ENCODE results near the gene UGT1A3. TPM values are rescaled to one million over a fixed set of nuclear protein-coding genes. Genes with fewer than 3 reads are reported as not detected.

UGT1A3 gene
- total and polyA plus RNA-seq, 2 donors (not counting 1 experiment from before 2014, with no cell fraction given), result not detected

DNA sequence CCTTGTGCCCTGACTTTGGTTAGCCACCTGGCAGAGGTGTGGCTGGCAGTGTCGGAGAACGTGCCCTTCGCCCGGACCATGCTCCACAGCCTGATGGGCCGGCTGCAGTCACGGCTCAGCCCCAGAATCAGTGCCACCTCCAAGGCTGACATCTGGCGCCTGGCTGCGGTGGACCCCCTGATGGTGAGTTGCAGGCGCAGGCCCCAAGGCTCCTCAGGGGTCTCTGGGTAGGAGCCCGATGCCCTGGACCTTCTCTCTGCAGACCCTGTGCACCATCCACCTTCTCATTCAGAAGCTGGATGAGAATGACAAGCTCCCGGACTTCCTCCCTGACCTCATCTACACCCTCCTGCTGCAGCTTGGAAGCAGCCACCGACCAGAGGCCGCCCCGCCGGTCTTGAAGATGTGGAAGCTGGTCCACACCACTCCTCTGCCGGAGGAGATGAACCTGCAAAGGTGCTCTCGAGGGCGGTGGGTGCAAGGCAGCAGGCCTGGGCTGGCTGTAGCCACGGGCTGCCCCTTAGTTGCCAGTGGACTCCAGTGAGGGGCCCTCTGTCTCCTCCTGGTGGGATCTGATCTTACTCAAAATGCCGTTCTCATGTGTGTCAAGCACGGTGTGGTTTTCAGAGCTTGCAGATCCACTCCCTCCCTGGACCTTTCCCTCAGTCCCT lies 93.4 kb downstream of the UGT1A3 start:
- Histone ChIP-seq H3K27ac (ENCODE audit: low read length in 2 of 2) (no peak overlapping the region), H3K9ac (ENCODE audit: low read length) (no peak overlapping the region), H3K36me3 (replicated peaks in 1 of 2; ENCODE audit: control extremely low read depth in 1 of 2, control insufficient read depth in 1 of 2, extremely low read depth in 1 of 2, insufficient read depth in 2 of 2, low read length in 1 of 2) (no peaks in the 10 kb centered on the region), H3K4me2 (replicated peaks; ENCODE audit: low read depth, low read length, poor library complexity, severe bottlenecking) (no peak overlapping the region), H3K9me3 (ENCODE audit: control extremely low read depth in 1 of 3, control insufficient read depth in 2 of 3, insufficient read depth in 1 of 3, low read length in 2 of 3) (no peaks in the 10 kb centered on the region), H3K4me1 (ENCODE audit: control insufficient read depth in 2 of 2, insufficient read depth in 2 of 2, low read length in 2 of 2) (no peaks in the 10 kb centered on the region), H2AFZ (ENCODE audit: insufficient read depth, low read depth, low read length, poor library complexity, severe bottlenecking) (no peak overlapping the region), H4K20me1 (ENCODE audit: control insufficient read depth, insufficient read depth, low read length, poor library complexity, severe bottlenecking) (no peaks in the 10 kb centered on the region), H3K79me2 (ENCODE audit: control insufficient read depth, insufficient read depth, low read length) (no peaks in the 10 kb centered on the region), H3K4me3 (ENCODE audit: control extremely low read depth in 1 of 5, extremely low read depth in 1 of 5, insufficient read depth in 1 of 5, low read depth in 2 of 5, low read length in 4 of 5) (no peak overlapping the region), H3K27me3 (replicated peaks in 1 of 4; ENCODE audit: control extremely low read depth in 1 of 4, control insufficient read depth in 3 of 4, insufficient read depth in 4 of 4, low read length in 3 of 4) (no peaks in the 10 kb centered on the region)
- no peak for DNase-seq
- intact Hi-C loops (cut with micrococcal nuclease), result no loop called here
- Mint-ChIP-seq H3K27ac (no peak overlapping the region), H3K27me3 (peaks cover 9% of the 10 kb centered on the region), H3K4me1 (no peaks in the 10 kb centered on the region), H3K4me3 (no peak overlapping the region), H3K9me3 (ENCODE audit: insufficient read depth) (peaks cover 1% of the 10 kb centered on the region)
- ChIA-PET POLR2A (no interaction called here), CTCF (no interaction called here)
- no peak for ATAC-seq (ENCODE audit: low read depth)
- WGBS (ENCODE audit: insufficient coverage), result 92% methylated on average over 21 of the region's 21 CpGs
- no peak for TF ChIP-seq EZH2 (IDR thresholded peaks at IDR 0.05; ENCODE audit: borderline replicate concordance, insufficient read depth, low read depth, low read length, poor library complexity, severe bottlenecking)
- TF ChIP-seq, protein P1, sequence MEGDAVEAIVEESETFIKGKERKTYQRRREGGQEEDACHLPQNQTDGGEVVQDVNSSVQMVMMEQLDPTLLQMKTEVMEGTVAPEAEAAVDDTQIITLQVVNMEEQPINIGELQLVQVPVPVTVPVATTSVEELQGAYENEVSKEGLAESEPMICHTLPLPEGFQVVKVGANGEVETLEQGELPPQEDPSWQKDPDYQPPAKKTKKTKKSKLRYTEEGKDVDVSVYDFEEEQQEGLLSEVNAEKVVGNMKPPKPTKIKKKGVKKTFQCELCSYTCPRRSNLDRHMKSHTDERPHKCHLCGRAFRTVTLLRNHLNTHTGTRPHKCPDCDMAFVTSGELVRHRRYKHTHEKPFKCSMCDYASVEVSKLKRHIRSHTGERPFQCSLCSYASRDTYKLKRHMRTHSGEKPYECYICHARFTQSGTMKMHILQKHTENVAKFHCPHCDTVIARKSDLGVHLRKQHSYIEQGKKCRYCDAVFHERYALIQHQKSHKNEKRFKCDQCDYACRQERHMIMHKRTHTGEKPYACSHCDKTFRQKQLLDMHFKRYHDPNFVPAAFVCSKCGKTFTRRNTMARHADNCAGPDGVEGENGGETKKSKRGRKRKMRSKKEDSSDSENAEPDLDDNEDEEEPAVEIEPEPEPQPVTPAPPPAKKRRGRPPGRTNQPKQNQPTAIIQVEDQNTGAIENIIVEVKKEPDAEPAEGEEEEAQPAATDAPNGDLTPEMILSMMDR (IDR thresholded peaks at IDR 0.05), result no peak

Other genes starting within 250 kb of the UGT1A3 start
- 37.0 and 42.6 TPM in 2 replicates for gene USP40, start 162.3 kb upstream of the UGT1A3 start, total RNA-seq
- 19.8 and 21.0 TPM in 2 replicates for gene USP40, start 162.3 kb upstream of the UGT1A3 start, polyA plus RNA-seq
- gene UGT1A8, start 111.4 kb upstream of the UGT1A3 start, total RNA-seq, result not detected in 2 replicates
- not detected in 2 replicates for gene UGT1A8, start 111.4 kb upstream of the UGT1A3 start, polyA plus RNA-seq
- not detected in 2 replicates for gene UGT1A10, start 92.6 kb upstream of the UGT1A3 start, total RNA-seq
- not detected in 2 replicates for gene UGT1A10, start 92.6 kb upstream of the UGT1A3 start, polyA plus RNA-seq
- not detected in 2 replicates for gene UGT1A9, start 57.1 kb upstream of the UGT1A3 start, total RNA-seq
- not detected in 2 replicates for gene UGT1A9, start 57.1 kb upstream of the UGT1A3 start, polyA plus RNA-seq
- gene UGT1A7, start 47.1 kb upstream of the UGT1A3 start, total RNA-seq, result not detected in 2 replicates
- not detected in 2 replicates for gene UGT1A7, start 47.1 kb upstream of the UGT1A3 start, polyA plus RNA-seq
- not detected in 2 replicates for gene UGT1A6, start 36.2 kb upstream of the UGT1A3 start, total RNA-seq
- not detected in 2 replicates for gene UGT1A6, start 36.2 kb upstream of the UGT1A3 start, polyA plus RNA-seq
- gene UGT1A5, start 16.1 kb upstream of the UGT1A3 start, total RNA-seq, result not detected in 2 replicates
- gene UGT1A5, start 16.1 kb upstream of the UGT1A3 start, polyA plus RNA-seq, result not detected in 2 replicates
- not detected in 2 replicates for gene UGT1A4, start 10.3 kb upstream of the UGT1A3 start, total RNA-seq
- not detected in 2 replicates for gene UGT1A4, start 10.3 kb upstream of the UGT1A3 start, polyA plus RNA-seq
- gene UGT1A1, start 31.2 kb downstream of the UGT1A3 start, total RNA-seq, result not detected in 2 replicates
- gene UGT1A1, start 31.2 kb downstream of the UGT1A3 start, polyA plus RNA-seq, result not detected in 2 replicates
- not detected in 2 replicates for gene MROH2A, start 49.3 kb downstream of the UGT1A3 start, total RNA-seq
- gene MROH2A, start 49.3 kb downstream of the UGT1A3 start, polyA plus RNA-seq, result not detected in 2 replicates
- gene HJURP, start 125.5 kb downstream of the UGT1A3 start, total RNA-seq, result 0.42 and 0.73 TPM in 2 replicates
- 0.65 and 0.73 TPM in 2 replicates for gene HJURP, start 125.5 kb downstream of the UGT1A3 start, polyA plus RNA-seq
- gene TRPM8, start 188.3 kb downstream of the UGT1A3 start, total RNA-seq, result not detected in 2 replicates
- gene TRPM8, start 188.3 kb downstream of the UGT1A3 start, polyA plus RNA-seq, result not detected in 2 replicates

Measured in B cell (primary cell).